B cell (primary cell): Measurements from ENCODE around the gene C6orf132. TPM values are rescaled to one million over a fixed set of nuclear protein-coding genes. Genes with fewer than 3 reads are reported as not detected.
A peak's percentile ranks its signal among the peaks of the same experiment; 100 is the strongest.

Experiments used
- ATAC-seq: fragments of 200-7000 bp; cut with Tn5 transposase; one replicate; pipeline ENCODE4 v1.10.0; 2021; ENCODE audit warnings: low read depth, mild to moderate bottlenecking, moderate number of reproducible peaks, moderate library complexity
- CTCF ChIA-PET: fragments of 350-600 bp; sonication (Branson Sonifier 250); formaldehyde crosslinking; loops from one replicate; lab custom pipeline; 2021; ENCODE audit warnings: antibody characterized with exemption, inconsistent platforms; lab: Charles Lee
- POLR2A ChIA-PET: fragments of 350-600 bp; sonication (Branson Sonifier 250); formaldehyde crosslinking; loops from one replicate; lab custom pipeline; 2021; ENCODE audit warnings: antibody characterized with exemption; lab: Charles Lee
- DNase-seq: peaks from one replicate; pipeline ENCODE4 v3.0.0; 2013
- H2AFZ ChIP-seq: 2 replicates; pipeline ENCODE4 v1.6.1; 2012; ENCODE audit warnings: mild to moderate bottlenecking, low read depth, low read length; ENCODE audit not compliant: insufficient read depth, poor library complexity, severe bottlenecking
- H3K27ac ChIP-seq, 2 donors: 1 replicate in 1 of 2; 2 replicates in 1 of 2; pipeline ENCODE4 v1.5.1; 2012 to 2013; ENCODE audit warnings: low read length in 2 of 2, mild to moderate bottlenecking in 2 of 2, moderate library complexity in 1 of 2
- H3K27me3 ChIP-seq, 4 experiments: fragments of 200-600 bp in 1 of 4; sonication (generic) in 1 of 4; replicated peaks in 1 of 4; 1 replicate in 2 of 4; 2 replicates in 2 of 4; pipeline versions ENCODE4 v1.6.1 to v1.7.0; 2013 to 2016; ENCODE audit warnings: low read length in 3 of 4, mild to moderate bottlenecking in 2 of 4, mixed read lengths in 1 of 4, moderate library complexity in 1 of 4; ENCODE audit not compliant: insufficient read depth in 4 of 4, control insufficient read depth in 3 of 4; ENCODE audit errors: control extremely low read depth in 1 of 4
- H3K36me3 ChIP-seq, 2 experiments: replicated peaks in 1 of 2; 1 replicate in 1 of 2; 2 replicates in 1 of 2; pipeline versions ENCODE4 v1.6.1 to v1.7.1; 2013; ENCODE audit warnings: low read length in 1 of 2; ENCODE audit not compliant: insufficient read depth in 2 of 2, control insufficient read depth in 1 of 2; ENCODE audit errors: control extremely low read depth in 1 of 2, extremely low read depth in 1 of 2
- H3K4me1 ChIP-seq, 2 donors: fragments of 200-600 bp in 1 of 2; sonication (generic) in 1 of 2; 1 replicate in 1 of 2; 2 replicates in 1 of 2; pipeline versions ENCODE4 v1.5.1 to v1.6.1; 2013 to 2017; ENCODE audit warnings: low read length in 2 of 2; ENCODE audit not compliant: control insufficient read depth in 2 of 2, insufficient read depth in 2 of 2
- H3K4me2 ChIP-seq: replicated peaks from 2 replicates; pipeline ENCODE3; 2012; ENCODE audit warnings: mild to moderate bottlenecking, low read depth, low read length; ENCODE audit not compliant: poor library complexity, severe bottlenecking
- H3K4me3 ChIP-seq, 5 experiments: fragments of 200-600 bp in 1 of 5; sonication (generic) in 1 of 5; 1 replicate in 3 of 5; 2 replicates in 2 of 5; pipeline versions ENCODE4 v1.5.1 to v1.7.0; 2011 to 2016; ENCODE audit warnings: low read length in 4 of 5, mild to moderate bottlenecking in 4 of 5, low read depth in 2 of 5, control low read depth in 1 of 5, moderate library complexity in 1 of 5; ENCODE audit not compliant: insufficient read depth in 1 of 5; ENCODE audit errors: control extremely low read depth in 1 of 5, extremely low read depth in 1 of 5
- H3K79me2 ChIP-seq: fragments of 200-600 bp; sonication (generic); one replicate; pipeline ENCODE4 v1.6.0; 2016; ENCODE audit warnings: low read length; ENCODE audit not compliant: control insufficient read depth, insufficient read depth
- H3K9ac ChIP-seq: fragments of 200-600 bp; sonication (generic); 2 replicates; pipeline ENCODE4 v1.6.1; 2017; ENCODE audit warnings: mild to moderate bottlenecking, low read length, moderate library complexity
- H3K9me3 ChIP-seq, 3 donors: one replicate each; pipeline versions ENCODE4 v1.6.1 to v1.7.1; 2013; ENCODE audit warnings: low read length in 2 of 3; ENCODE audit not compliant: control insufficient read depth in 2 of 3, insufficient read depth in 1 of 3; ENCODE audit errors: control extremely low read depth in 1 of 3
- H4K20me1 ChIP-seq: 2 replicates; pipeline ENCODE4 v1.6.0; 2012; ENCODE audit warnings: mild to moderate bottlenecking, low read length; ENCODE audit not compliant: insufficient read depth, control insufficient read depth, poor library complexity, severe bottlenecking
- H3K27ac Mint-ChIP-seq: one replicate; pipeline ENCODE4 v1.8.0; 2021; ENCODE audit warnings: mixed read lengths
- H3K27me3 Mint-ChIP-seq: one replicate; pipeline ENCODE4 v1.8.0; 2021; ENCODE audit warnings: mixed read lengths
- H3K4me1 Mint-ChIP-seq: one replicate; pipeline ENCODE4 v1.8.0; 2021; ENCODE audit warnings: mixed read lengths
- H3K4me3 Mint-ChIP-seq: one replicate; pipeline ENCODE4 v1.8.0; 2021; ENCODE audit warnings: mixed read lengths
- H3K9me3 Mint-ChIP-seq: one replicate; pipeline ENCODE4 v1.8.0; 2022; ENCODE audit warnings: mixed read lengths; ENCODE audit not compliant: insufficient read depth
- EZH2 ChIP-seq: IDR thresholded peaks from 2 replicates; pipeline ENCODE4 v1.6.1; 2012; ENCODE audit warnings: borderline replicate concordance, low read depth, mild to moderate bottlenecking, moderate library complexity, low read length; ENCODE audit not compliant: insufficient read depth, poor library complexity, severe bottlenecking
- WGBS: methylation state at CpG from one replicate; pipeline ENCODE4 v1.1.5; 2013; ENCODE audit warnings: missing lambda C conversion rate; ENCODE audit not compliant: insufficient coverage; 5-methylcytosine and 5-hydroxymethylcytosine counted together
- intact Hi-C: fragments of 100-400 bp; cut with micrococcal nuclease; formaldehyde crosslinking; loops from one replicate; pipeline ENCODE4 v1.10.0; 2022
- polyA plus RNA-seq: library from polyadenylated mRNA; depleted of rRNA; stranded (reverse); fragments of >200 nt; gene quantifications from 2 replicates; pipeline ENCODE4 v1.2.3, GENCODE V29; 2012
- total RNA-seq, 2 donors: library from RNA; stranded (reverse); fragments of 120-200 nt in 1 of 2; gene quantifications; 1 replicate in 1 of 2; 2 replicates in 1 of 2; pipeline versions ENCODE4 v1.2.3 to v1.2.4, GENCODE V29; 2013 to 2022
- TF ChIP-seq, protein P1 (sequence below): fragments of 200-600 bp; IDR thresholded peaks from one replicate; pipeline ENCODE4 v1.8.0; 2022; ENCODE audit warnings: antibody characterized with exemption, mild to moderate bottlenecking

Gene C6orf132
- total and polyA plus RNA-seq, 2 donors (not counting 1 experiment from before 2014, with no cell fraction given) = 0.05 TPM; not detected in 1

DNA sequence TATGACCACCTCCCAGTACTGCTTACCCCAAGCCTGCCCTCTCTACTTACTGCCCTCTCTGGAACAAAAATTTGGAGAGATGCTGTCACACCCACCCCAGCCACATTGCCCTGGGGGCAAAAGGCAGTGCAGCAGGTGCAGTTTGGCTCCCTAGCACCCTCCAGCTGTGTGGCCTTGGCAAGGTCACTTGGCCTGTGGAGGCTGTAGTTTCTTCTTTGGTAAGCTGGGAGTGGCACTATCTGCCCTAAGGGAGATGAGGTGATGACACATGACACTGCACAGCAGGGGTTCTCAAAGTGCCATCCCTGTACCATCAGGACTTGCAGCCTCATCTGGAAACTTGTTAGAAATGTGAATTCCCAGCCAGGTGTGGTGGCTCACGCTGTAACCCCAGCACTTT lies 47.3 kb downstream of the C6orf132 start:
- Histone ChIP-seq H3K9me3 (no peaks in the 10 kb centered on the region), H3K4me1 (no peaks in the 10 kb centered on the region), H3K36me3 (no peaks in the 10 kb centered on the region), H3K27ac (no peak overlapping the region), H4K20me1 (no peaks in the 10 kb centered on the region), H3K79me2 (no peaks in the 10 kb centered on the region), H3K9ac (no peak overlapping the region), H3K4me3 (no peak overlapping the region), H3K27me3 (no peaks in the 10 kb centered on the region), H3K4me2 (no peak overlapping the region), H2AFZ (no peak overlapping the region)
- 100% methylated on average over 1 of the region's 1 CpG for WGBS
- Mint-ChIP-seq H3K4me3 (no peak overlapping the region), H3K27ac (no peak overlapping the region), H3K27me3 (peaks cover 4% of the 10 kb centered on the region), H3K9me3 (no peaks in the 10 kb centered on the region), H3K4me1 (no peaks in the 10 kb centered on the region)
- no peak for TF ChIP-seq EZH2
- TF ChIP-seq, protein P1, sequence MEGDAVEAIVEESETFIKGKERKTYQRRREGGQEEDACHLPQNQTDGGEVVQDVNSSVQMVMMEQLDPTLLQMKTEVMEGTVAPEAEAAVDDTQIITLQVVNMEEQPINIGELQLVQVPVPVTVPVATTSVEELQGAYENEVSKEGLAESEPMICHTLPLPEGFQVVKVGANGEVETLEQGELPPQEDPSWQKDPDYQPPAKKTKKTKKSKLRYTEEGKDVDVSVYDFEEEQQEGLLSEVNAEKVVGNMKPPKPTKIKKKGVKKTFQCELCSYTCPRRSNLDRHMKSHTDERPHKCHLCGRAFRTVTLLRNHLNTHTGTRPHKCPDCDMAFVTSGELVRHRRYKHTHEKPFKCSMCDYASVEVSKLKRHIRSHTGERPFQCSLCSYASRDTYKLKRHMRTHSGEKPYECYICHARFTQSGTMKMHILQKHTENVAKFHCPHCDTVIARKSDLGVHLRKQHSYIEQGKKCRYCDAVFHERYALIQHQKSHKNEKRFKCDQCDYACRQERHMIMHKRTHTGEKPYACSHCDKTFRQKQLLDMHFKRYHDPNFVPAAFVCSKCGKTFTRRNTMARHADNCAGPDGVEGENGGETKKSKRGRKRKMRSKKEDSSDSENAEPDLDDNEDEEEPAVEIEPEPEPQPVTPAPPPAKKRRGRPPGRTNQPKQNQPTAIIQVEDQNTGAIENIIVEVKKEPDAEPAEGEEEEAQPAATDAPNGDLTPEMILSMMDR = no peak
- intact Hi-C loops = no loop called here
- ATAC-seq (no peak), DNase-seq (no peak)
- CTCF ChIA-PET = interaction anchor here (1.3 to 1.9 kb wide), 2 partner anchors 9 to 247 kb away, joined by 4 to 6 read pairs; no protein-coding TSS in a partner anchor
- POLR2A ChIA-PET = no interaction called here

DNA sequence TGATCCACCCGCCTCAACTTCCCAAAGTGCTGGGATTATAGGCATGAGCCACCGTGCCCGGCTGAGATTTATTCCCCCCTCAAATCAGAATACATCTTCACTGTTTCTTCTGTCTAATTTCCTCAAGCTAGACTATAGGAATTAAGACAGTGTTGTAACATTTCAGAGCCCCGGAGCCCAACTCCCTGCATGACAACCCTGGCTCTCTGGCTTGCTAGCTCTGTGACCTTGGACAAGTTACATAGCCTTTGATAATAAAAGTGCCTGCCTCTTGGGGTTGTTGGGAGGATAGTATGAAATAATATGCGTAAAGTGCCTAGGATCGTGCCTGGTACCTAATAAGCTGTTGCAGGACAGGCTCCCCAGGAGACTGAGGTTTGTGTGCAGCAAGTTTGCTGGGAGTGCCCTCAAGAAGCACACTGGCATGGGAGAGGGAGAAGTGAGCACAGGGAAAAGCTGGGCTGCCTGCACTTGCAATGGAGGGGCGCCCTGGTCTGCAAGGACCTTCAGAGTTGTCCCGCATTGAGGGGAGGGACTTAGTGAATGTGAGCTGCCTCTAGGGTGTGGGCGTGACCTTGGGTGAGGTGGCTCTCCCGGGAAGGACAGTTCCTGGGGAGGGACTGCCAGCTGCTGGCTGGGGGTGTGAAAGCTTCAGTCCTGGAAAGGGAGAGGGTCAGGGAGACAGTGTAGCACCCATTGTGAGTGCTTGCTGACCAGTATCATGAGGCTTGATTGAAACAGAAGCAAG lies 48.7 kb downstream of the C6orf132 start:
- Histone ChIP-seq H3K4me1 (no peaks in the 10 kb centered on the region), H3K79me2 (no peaks in the 10 kb centered on the region), H3K36me3 (no peaks in the 10 kb centered on the region), H3K27me3 (no peaks in the 10 kb centered on the region), H4K20me1 (no peaks in the 10 kb centered on the region), H3K9me3 (no peaks in the 10 kb centered on the region), H3K4me2 (no peak overlapping the region), H2AFZ (no peak overlapping the region), H3K9ac (no peak overlapping the region), H3K27ac (no peak overlapping the region), H3K4me3 (no peak overlapping the region)
- Mint-ChIP-seq H3K4me1 (no peaks in the 10 kb centered on the region), H3K9me3 (no peaks in the 10 kb centered on the region), H3K27ac (peak overlapping the region; percentile 10), H3K27me3 (peaks cover 4% of the 10 kb centered on the region), H3K4me3 (no peak overlapping the region)
- DNase-seq (no peak), ATAC-seq (no peak)
- ChIA-PET CTCF (interaction anchor here (0.7 to 1.9 kb wide), 4 partner anchors 10 to 1363 kb away, joined by 3 to 11 read pairs (median 3); no protein-coding TSS in a partner anchor), POLR2A (interaction anchor here (0.7 kb wide), 1 partner anchor 911 kb away, joined by 4 read pairs; no protein-coding TSS in a partner anchor)
- TF ChIP-seq, protein P1 = no peak
- no peak for TF ChIP-seq EZH2
- intact Hi-C loops = no loop called here
- 88% methylated on average over 6 of the region's 10 CpGs for WGBS
